ENCODE results near the gene AQP12B.

Gene AQP12B

DNA sequence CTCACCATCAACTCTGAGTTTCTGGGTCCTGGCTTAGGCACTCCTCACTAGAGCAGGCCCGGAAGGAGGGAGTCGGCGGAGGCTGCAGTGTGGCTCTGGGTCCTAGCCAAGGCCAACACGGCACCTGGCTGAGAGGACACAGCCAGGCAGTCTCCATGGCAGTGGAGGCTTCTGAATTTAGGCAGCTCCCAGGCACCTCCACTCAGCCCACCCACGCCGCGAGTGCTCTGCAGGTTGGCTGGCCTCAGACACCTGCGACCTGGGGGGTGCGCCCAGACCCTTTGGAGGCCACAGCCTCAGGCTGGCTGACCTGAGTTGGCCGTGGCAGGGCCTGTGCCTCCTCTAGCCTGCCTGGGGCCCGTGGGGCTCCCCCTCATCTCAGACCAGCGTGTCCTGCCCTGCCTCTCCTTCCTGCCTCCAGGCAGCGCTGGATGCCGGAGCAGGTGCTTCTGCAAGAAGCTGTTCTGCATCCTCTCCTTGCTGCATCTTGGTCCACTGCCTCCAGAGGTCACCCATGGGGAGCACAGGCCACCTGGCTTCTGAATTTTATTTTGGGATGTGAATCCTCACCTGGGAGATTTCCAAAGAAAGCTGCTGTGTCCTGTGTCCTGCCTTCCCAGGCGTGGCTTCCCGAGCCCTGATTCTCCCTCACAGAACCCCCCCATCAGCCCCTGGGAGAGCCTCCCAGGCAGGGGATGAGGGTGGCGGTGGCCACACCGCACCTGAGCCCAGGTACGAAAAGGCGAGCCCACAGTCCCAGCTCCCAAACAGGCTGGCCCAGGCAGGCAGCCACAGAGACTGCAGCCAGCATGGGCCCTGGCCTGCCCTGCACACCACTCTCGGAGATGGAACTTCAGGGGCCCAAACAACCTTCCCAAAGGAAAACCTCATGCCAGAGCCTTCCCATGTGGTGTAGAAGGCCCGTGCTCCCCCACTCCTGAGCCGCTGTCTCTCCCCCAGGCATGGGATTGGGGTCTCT is 32.4 kb upstream of the AQP12B start:
- DNase-seq (ENCODE audit: low read depth in 1 of 2, low spot score in 1 of 2) = peak in 1 of 2 experiments; percentile 15
- TF ChIP-seq JUND (IDR thresholded peaks at IDR 0.05; ENCODE audit: low read depth) = no peak
- in situ Hi-C loops (cut with HindIII; ENCODE audit: low pct_unique_long_range_greater_than_20kb, low sequenced_read_pairs) = no loop called here

DNA sequence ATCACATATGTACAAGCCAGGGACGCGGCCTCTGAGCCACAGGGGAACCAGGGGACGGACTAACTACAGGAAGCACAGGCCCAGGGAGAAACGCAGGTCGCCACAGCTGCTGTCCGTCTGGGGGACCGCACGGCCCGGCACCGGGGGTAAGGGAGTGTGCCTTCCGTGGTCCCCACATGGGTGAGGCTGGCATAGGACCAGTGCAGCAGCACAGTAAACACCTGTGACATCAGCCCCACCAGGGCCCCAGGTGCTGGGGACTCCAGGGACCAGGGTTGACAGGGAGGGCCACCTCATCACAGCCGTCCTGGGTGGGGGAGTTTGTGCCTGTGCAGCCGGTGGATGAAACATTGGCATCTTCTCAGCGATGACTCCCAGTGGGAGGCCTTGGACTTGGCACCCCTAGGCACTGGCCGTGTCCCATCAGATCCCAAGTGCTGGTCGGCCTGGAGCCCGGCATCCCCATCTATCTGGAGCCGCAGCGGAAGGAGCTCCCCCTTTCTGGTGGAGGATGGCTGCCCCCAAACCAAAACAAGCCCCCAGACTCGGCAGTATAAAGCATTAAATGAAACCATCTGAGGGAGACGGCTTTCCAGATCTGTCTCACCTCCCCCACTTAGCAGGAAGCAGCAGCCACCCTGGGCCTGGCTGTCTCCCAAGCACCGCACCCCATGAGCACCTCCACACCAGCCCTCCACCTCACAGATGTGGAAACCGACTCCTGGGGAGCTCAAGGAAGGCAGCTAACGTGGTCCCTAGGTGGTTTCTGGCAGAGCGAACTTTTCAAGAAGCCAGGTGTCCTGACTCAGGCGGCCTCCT is 31.5 kb upstream of the AQP12B start:
- TF ChIP-seq JUND (IDR thresholded peaks at IDR 0.05; ENCODE audit: low read depth) = no peak

DNA sequence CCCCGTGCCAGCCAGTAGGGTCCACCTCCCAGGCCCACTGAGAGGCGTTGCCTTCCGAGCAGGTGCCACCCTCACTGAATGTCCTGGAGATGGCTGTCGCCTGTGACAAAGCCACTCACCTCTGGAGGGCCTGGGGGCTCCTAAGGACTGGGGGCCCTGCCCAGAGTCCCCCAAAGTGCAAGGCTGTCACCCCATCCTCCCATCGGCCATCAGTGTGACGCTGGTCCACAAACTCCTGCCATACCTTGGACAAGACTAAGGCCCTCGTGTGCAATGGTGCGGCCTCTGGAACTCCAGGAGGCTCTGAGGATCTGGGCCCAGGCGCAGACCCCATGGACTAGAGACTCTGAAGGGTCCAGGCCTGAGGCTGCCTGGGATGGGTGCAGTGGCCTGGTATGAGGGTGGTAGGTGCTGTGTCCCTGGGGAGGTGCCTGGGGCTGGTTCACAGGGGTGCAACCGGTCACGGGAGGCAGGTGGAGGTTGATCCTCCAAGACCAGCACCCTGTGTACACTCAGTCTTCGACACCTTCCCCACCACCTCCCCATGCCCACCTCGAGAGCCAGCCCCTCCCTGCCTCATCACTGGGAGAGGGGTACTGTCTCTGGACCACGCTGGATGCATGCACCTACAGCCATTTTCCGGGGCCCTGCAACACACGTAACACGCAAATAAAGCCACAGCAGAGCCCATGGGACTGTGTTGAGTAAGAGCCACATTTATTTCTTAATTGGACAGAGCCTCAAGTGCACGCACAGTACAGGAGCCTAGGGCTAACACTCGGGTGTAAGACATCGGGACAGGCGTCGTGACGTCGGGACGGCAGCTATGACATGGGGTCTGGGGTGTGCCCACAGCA is 30.6 kb upstream of the AQP12B start:
- no peak for TF ChIP-seq JUND (IDR thresholded peaks at IDR 0.05; ENCODE audit: low read depth)
- in situ Hi-C loops (cut with HindIII; ENCODE audit: low pct_unique_long_range_greater_than_20kb, low sequenced_read_pairs) = no loop called here

More for the DNA sequence above, 31.5 kb upstream of the AQP12B start:
- in situ Hi-C loops (cut with HindIII; ENCODE audit: low pct_unique_long_range_greater_than_20kb, low sequenced_read_pairs) = no loop called here
- DNase-seq (ENCODE audit: low read depth in 1 of 2, low spot score in 1 of 2) = no peak

DNA sequence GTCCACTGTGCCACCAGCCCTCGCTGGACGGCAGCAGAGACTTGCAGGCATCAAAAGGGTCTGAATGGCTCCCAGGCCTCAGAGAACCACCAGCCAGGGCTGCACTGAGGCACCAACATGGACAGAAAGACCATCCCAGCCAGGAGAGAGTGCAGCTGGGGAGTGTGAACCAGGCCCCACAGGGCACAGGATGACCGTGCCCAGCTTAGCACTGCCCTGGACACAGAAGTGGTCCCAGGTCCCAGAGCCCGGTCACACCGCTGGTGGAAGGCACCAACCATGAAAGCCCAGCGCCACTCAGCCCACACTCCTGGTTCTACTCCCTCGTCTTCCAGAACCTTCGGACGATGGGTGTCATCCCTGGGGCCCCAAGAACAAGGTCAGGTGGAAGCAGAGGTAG is 29.4 kb upstream of the AQP12B start:
- no peak for TF ChIP-seq JUND (IDR thresholded peaks at IDR 0.05; ENCODE audit: low read depth)
- in situ Hi-C loops (cut with HindIII; ENCODE audit: low pct_unique_long_range_greater_than_20kb, low sequenced_read_pairs) = no loop called here

More for the DNA sequence above, 30.6 kb upstream of the AQP12B start:
- no peak for DNase-seq (ENCODE audit: low read depth in 1 of 2, low spot score in 1 of 2)

DNA sequence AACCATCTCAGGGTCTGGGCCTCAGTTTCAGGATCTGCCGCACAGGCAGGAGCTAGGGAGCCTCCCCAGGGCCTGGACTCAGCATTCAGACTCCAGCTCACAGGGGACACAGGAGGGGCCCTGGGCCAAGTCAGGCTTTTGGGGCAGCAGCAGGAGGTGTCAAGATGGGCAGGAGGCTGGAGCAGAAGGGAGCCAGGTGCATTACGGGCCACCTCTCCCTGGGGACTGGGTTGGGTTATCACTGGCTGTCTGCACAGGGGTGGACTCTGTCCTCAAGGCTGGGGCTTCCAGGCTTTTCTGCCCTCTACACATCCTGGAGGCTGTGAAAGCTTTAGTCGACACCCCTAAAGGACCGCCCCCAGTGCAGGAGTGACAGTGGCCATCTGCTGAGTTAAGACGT is 29.0 kb upstream of the AQP12B start:
- TF ChIP-seq JUND (IDR thresholded peaks at IDR 0.05; ENCODE audit: low read depth) = no peak
- in situ Hi-C loops (cut with HindIII; ENCODE audit: low pct_unique_long_range_greater_than_20kb, low sequenced_read_pairs) = no loop called here

More for the DNA sequence above, 29.4 kb upstream of the AQP12B start:
- DNase-seq (ENCODE audit: low read depth in 1 of 2, low spot score in 1 of 2) = no peak

DNA sequence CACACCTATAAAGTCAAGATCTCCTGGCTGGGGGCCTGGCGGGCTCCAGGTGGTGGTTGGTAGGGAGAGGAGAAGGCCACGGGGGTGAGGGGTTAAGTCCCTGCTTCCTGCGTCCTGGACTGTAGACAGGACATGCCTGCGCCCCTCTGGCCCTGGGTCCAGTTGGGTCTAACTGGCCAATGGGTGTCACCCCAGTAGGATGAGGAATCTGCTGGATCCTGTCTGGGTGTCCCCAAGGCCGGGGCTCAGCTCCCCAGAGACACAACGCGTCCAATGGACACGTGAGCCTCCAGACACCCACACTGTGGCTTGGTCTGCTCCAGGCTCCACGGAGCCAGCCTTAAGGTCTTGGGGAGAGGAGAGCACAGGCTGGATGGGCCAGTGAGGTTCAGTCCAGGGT is 28.6 kb upstream of the AQP12B start:
- in situ Hi-C loops (cut with HindIII; ENCODE audit: low pct_unique_long_range_greater_than_20kb, low sequenced_read_pairs) = no loop called here
- TF ChIP-seq JUND (IDR thresholded peaks at IDR 0.05; ENCODE audit: low read depth) = no peak
- DNase-seq (ENCODE audit: low read depth in 1 of 2, low spot score in 1 of 2) = no peak

More for the DNA sequence above, 29.0 kb upstream of the AQP12B start:
- no peak for DNase-seq (ENCODE audit: low read depth in 1 of 2, low spot score in 1 of 2)

DNA sequence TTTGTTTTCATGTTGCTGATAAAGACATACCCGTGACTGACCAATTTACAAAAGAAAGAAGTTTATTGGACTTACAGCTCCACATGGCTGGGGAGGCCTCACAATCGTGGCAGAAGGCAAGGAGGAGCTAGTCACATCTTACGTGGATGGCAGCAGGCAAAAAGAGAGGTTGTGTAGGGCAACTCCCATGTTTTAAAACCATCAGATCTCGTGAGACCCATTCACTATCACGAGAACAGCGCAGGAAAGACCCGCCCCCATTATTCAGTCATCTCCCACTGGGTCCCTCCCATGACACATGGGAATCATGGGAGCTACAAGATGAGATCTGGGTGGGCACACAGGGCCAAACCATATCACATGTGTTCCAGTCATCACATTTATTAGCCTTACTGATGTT is 25.8 kb upstream of the AQP12B start:
- in situ Hi-C loops (cut with HindIII; ENCODE audit: low pct_unique_long_range_greater_than_20kb, low sequenced_read_pairs) = no loop called here
- DNase-seq (ENCODE audit: low read depth in 1 of 2, low spot score in 1 of 2) = no peak
- TF ChIP-seq JUND (IDR thresholded peaks at IDR 0.05; ENCODE audit: low read depth) = no peak

DNA sequence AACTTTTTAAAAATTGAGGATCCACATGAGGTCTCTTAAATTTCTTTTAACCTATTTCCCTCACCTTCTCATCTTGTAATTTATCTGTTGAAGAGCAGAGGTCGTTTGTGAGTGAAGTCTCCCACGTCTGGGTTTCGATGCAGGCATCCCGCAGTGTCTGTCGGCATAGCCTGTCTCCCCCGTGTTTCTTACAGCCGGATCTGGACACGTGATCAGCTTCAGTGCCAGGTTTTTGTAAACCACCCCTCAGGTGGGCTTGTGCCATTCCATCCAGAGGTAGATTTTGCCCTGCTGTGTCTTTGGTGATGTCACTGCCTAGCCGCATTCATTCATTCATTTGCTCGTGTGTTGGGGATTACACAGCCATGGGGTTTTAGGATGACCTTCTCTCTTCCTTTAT is 25.1 kb upstream of the AQP12B start:
- no peak for TF ChIP-seq JUND (IDR thresholded peaks at IDR 0.05; ENCODE audit: low read depth)
- no peak for DNase-seq (ENCODE audit: low read depth in 1 of 2, low spot score in 1 of 2)
- in situ Hi-C loops (cut with HindIII; ENCODE audit: low pct_unique_long_range_greater_than_20kb, low sequenced_read_pairs) = no loop called here

DNA sequence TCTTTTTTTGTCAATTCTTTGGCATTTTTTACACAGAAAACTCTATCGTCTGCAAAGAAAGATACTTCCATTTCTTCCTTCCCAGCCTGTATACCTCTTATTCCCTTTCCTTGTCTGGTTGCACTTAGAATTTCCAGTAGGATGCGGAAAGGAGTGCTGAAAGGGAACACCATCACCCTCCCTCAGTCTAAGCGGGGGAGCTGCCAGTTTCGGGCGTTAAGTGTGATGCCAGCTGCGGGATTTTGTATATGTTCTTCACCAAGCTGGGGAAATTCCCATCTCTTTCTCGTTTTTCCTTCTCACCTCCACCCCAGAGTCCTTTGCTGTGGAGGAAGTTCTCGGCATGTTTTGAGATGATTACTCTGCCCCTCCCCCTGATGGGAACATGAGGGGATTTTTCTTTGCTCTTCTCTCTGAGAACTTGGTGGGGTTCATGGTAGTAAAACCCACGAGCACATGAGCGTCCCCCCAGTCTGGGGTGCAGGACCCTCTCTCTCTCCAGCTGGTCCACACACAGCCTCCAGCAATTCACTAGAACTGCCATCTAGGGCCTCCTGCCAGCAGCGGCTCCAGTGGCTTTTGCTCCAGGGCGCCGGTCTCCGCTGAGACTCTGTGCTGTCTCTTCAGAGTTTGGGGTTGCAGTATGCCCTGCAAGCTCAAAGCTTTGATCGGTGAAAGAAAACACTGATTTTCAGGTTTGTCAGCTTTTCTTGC is 24.5 kb upstream of the AQP12B start:
- in situ Hi-C loops (cut with HindIII; ENCODE audit: low pct_unique_long_range_greater_than_20kb, low sequenced_read_pairs) = no loop called here
- DNase-seq (ENCODE audit: low read depth in 1 of 2, low spot score in 1 of 2) = no peak
- no peak for TF ChIP-seq JUND (IDR thresholded peaks at IDR 0.05; ENCODE audit: low read depth)

DNA sequence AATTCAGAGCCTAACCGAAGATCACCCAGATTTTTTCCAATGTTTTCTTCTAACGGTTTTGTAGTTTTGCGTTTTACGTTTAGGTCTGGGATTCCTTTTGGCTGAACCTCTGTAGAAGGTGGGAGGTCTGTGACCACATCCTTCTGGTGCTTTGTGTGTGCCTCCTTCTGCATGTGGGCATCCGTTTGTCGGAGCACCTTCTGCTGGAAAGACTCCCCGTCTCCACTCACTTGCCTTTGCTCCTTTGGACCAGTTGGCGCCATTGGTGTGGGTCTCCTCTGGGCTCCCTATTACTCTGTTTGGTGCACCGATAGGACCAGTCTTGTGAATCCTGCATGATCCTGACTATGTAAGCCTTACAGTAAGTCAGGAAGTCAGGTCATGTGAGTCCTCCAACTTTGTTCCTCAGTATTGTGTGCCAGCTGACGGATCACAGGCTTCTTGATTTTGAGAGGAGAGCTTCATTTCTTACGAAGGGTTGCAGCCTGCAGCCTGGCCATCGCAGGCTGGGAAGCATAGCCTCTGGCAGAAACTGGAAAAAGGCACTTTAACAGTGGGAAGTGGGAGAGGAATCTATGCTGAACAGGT is 22.6 kb upstream of the AQP12B start:
- in situ Hi-C loops (cut with HindIII; ENCODE audit: low pct_unique_long_range_greater_than_20kb, low sequenced_read_pairs) = no loop called here
- TF ChIP-seq JUND (IDR thresholded peaks at IDR 0.05; ENCODE audit: low read depth) = no peak

DNA sequence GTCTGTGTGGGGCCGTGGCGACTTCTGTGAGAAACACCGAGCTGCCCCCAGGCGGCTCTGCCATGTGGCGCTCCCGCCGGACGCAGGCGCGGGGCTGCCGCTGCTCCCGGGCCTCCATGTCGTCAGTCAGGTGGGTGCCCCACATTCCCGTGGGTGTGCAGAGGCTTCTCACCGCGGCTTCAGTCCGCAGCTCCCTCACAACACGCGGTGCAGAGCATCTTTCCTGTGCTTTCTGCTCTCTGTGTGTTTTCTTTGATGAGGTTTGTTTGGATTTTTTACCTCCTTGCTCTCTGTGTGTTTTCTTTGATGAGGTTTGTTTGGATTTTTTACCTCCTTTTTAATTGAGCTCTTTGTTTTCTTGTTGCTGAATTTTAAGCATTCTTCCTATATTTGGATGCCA is 22.0 kb upstream of the AQP12B start:
- no peak for TF ChIP-seq JUND (IDR thresholded peaks at IDR 0.05; ENCODE audit: low read depth)
- in situ Hi-C loops (cut with HindIII; ENCODE audit: low pct_unique_long_range_greater_than_20kb, low sequenced_read_pairs) = no loop called here
- no peak for DNase-seq (ENCODE audit: low read depth in 1 of 2, low spot score in 1 of 2)

More for the DNA sequence above, 22.6 kb upstream of the AQP12B start:
- DNase-seq (ENCODE audit: low read depth in 1 of 2, low spot score in 1 of 2) = no peak
